Neutrophil (primary cell): Measurements from ENCODE around the gene ZNF304.

Experiments
- H3K27ac ChIP-seq: fragments of 200-600 bp; sonication (generic); 2 replicates; pipeline ENCODE4 v1.5.1; 2016; ENCODE audit warnings: mild to moderate bottlenecking, moderate library complexity
- H3K27me3 ChIP-seq: fragments of 200-600 bp; sonication (generic); 2 replicates; pipeline ENCODE4 v1.6.0; 2016; ENCODE audit warnings: mild to moderate bottlenecking
- H3K36me3 ChIP-seq: fragments of 200-600 bp; sonication (generic); 2 replicates; pipeline ENCODE4 v1.5.1; 2017
- H3K4me1 ChIP-seq, 2 experiments: fragments of 200-600 bp in 1 of 2; sonication (generic) in 1 of 2; 1 replicate in 1 of 2; 2 replicates in 1 of 2; pipeline versions ENCODE4 v1.5.1 to v1.6.1; 2013 to 2016; ENCODE audit warnings: low read depth in 1 of 2, low read length in 1 of 2, mild to moderate bottlenecking in 1 of 2, moderate library complexity in 1 of 2; ENCODE audit not compliant: control insufficient read depth in 1 of 2, insufficient read depth in 1 of 2
- H3K4me3 ChIP-seq, 2 experiments: fragments of 200-600 bp in 1 of 2; sonication (generic) in 1 of 2; 1 replicate in 1 of 2; 2 replicates in 1 of 2; pipeline ENCODE4 v1.5.1; 2013 to 2016; ENCODE audit warnings: low read depth in 1 of 2, low read length in 1 of 2, mild to moderate bottlenecking in 1 of 2, moderate library complexity in 1 of 2
- H3K9me3 ChIP-seq: fragments of 200-600 bp; sonication (generic); 2 replicates; pipeline ENCODE4 v1.5.1; 2016
- TF ChIP-seq, protein P1 (sequence below): fragments of 200-600 bp; sonication (generic); IDR thresholded peaks from 2 replicates; pipeline ENCODE4 v1.5.1; 2016; ENCODE audit warnings: antibody characterized with exemption

ZNF304 gene

DNA sequence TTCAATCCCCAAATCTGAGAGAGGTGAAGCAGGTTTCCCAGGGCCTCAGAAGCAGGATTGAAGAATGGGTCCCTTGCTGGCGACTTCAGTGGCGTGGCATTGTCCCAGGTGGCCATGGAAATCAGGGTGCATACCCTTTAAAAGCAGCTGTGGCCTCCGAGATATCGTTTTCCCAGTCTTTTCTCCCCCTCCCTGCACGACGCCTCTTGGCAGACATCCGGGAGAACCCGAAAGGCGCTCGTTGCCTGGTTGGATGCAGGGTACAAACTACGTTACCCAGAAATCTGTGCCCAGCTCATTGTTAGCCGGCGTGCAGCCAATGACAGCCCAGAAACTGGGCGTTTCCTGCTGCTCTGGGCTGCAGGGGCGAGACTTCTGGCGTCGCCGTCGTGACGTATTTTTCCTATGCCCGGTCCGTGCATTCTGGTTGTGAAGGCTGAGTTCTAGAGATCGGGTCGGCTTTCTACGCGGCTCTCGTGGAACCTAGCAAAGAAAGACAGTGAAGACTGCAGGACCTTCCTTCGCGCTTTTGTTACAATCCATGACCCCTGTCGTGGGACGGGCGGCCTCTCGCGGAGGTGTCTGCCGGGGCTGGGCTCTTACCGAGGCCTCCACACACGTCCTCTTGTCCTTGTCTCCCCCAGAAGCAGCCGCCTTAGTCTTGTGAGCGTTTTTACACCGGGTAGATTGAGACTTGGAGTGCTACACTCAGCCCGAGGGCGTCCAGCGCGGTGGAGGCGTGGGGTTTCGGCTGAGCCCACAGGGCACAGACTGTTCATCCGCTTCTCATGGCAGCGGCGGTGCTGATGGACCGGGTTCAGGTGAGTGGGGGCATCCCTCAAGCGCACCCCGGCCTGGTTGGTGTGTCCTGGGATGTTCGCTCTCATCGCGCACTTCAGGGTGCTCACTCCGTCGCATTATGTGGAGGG lies at the start of gene ZNF304:
TSS of gene ZNF304 (plus strand) at position 395 of the 929 bp plus-strand sequence. CDS start at position 789, 394 bp downstream.
- peak within 1 kb of the TSS; percentile 64 to 77 for H3K4me3 ChIP-seq
- H3K4me1 ChIP-seq: peaks cover 12 to 17% of the 10 kb centered on the region in 2 experiments
- H3K9me3 ChIP-seq: peaks cover 2% of the 10 kb centered on the region
- TF ChIP-seq, protein P1, sequence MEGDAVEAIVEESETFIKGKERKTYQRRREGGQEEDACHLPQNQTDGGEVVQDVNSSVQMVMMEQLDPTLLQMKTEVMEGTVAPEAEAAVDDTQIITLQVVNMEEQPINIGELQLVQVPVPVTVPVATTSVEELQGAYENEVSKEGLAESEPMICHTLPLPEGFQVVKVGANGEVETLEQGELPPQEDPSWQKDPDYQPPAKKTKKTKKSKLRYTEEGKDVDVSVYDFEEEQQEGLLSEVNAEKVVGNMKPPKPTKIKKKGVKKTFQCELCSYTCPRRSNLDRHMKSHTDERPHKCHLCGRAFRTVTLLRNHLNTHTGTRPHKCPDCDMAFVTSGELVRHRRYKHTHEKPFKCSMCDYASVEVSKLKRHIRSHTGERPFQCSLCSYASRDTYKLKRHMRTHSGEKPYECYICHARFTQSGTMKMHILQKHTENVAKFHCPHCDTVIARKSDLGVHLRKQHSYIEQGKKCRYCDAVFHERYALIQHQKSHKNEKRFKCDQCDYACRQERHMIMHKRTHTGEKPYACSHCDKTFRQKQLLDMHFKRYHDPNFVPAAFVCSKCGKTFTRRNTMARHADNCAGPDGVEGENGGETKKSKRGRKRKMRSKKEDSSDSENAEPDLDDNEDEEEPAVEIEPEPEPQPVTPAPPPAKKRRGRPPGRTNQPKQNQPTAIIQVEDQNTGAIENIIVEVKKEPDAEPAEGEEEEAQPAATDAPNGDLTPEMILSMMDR: no peak
- H3K27ac ChIP-seq: peak within 1 kb of the TSS; percentile 36
- H3K27me3 ChIP-seq: peaks cover 20% of the 10 kb centered on the region
- peaks cover 13% of the 10 kb centered on the region for H3K36me3 ChIP-seq

DNA sequence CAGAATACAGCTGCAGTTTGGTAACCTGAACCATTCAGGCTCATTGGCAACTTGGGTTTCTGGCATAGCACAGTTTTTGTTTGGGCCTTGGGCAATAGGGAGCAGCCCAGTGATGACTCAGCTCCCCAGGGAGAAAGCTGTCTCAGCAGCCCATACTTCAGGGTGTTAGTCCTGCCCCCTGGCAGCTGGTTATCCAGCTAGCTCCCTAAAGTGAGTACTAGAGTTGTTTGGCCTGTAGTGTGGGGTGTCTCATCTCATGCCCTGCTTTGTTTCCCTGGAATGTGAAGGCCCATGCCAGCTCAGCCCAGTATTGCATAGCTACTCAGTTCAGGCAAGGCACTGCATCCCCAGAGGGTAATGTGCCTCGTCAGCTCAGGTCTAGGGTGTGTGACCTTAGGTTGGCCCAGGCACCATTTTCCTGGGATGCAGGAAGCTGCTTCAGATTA lies 49.0 kb upstream of the ZNF304 start:
- Histone ChIP-seq H3K36me3 (no peaks in the 10 kb centered on the region), H3K27ac (no peak overlapping the region), H3K4me3 (no peak overlapping the region), H3K9me3 (no peaks in the 10 kb centered on the region), H3K27me3 (no peaks in the 10 kb centered on the region), H3K4me1 (no peaks in the 10 kb centered on the region)
- TF ChIP-seq, protein P1: no peak

DNA sequence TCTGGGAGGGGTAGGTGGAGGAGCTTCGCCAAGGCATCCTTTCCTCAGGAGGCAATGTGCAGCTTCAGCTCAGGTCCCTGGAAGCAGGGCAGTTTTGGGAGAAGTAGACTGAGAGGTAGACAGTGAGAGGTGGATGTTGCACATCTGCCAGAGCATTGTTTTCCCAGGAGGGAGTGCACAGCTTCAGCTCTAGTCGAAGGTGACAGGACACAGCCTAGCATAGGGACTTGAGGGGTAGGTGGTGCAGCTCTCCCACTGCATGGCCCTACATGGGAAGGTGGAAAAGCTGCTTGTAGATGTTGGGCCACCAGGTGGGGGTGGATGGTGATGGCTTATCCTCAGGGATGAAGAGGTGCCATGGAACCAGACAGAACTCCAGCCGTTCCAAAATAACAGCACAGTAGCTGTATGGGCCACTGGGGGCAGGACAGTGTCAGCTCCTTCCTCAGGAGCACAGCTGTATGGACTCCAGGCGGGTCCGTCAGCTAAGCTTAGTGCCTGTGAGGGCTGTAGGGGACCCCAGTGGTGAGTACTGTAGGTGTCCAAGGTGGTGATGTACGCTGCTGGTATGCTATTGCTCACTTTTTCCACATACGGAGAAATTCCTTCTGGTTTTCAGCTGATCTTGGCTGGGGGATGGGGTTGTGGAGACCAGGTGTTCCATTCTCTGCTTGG lies 48.2 kb upstream of the ZNF304 start:
- no peak overlapping the region for H3K4me3 ChIP-seq
- H3K4me1 ChIP-seq: no peaks in the 10 kb centered on the region
- no peak overlapping the region for H3K27ac ChIP-seq
- no peaks in the 10 kb centered on the region for H3K9me3 ChIP-seq
- no peaks in the 10 kb centered on the region for H3K27me3 ChIP-seq
- TF ChIP-seq, protein P1: no peak
- H3K36me3 ChIP-seq: no peaks in the 10 kb centered on the region

DNA sequence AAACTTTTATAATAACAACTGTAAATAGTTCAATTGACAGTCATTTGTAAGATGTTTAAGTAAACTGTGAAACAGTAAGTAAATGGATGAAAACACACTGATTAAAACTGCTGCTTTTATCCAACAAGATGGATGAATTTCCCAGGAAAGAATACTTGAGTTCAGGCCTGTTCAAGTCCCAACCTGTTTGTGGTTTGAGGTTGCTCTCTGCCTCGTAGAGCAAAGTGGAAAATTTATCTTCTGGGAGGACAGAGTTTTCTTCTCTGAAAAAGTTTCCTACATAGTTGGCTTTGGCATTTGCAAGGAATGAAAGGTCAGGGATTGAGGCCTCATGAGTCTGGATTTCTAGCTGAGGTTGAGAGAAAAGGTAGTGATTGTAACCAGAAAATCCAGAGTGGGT lies 46.0 kb upstream of the ZNF304 start:
- Histone ChIP-seq H3K9me3 (no peaks in the 10 kb centered on the region), H3K36me3 (no peaks in the 10 kb centered on the region), H3K27ac (no peak overlapping the region), H3K4me3 (no peak overlapping the region), H3K4me1 (no peaks in the 10 kb centered on the region), H3K27me3 (no peaks in the 10 kb centered on the region)
- TF ChIP-seq, protein P1: no peak

DNA sequence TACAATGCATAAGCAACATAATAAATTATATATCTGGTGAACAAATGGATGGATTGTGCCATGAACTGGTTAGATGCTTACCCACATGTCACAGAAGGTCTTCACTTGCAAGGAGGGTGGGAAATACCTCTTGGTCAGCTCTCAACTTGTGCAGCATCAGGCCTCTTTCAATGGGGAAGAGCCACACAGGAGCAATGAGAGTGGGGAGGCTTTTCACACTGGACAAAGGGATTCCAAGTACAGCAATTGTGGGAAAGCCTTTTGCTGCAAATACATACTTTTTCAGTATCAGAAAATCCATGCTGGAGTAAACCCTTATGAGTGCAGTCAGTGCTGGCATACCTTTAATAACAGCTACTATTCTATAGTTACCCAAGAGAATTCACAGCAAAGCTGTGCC lies 42.6 kb upstream of the ZNF304 start:
- H3K9me3 ChIP-seq: no peaks in the 10 kb centered on the region
- no peak overlapping the region for H3K27ac ChIP-seq
- H3K4me1 ChIP-seq: no peaks in the 10 kb centered on the region
- H3K36me3 ChIP-seq: no peaks in the 10 kb centered on the region
- H3K4me3 ChIP-seq: no peak overlapping the region
- TF ChIP-seq, protein P1: no peak
- H3K27me3 ChIP-seq: peaks cover 1% of the 10 kb centered on the region
